B cell (primary cell): ENCODE data around the gene KBTBD12. TPM values are rescaled to one million over a fixed set of nuclear protein-coding genes. Genes with fewer than 3 reads are reported as not detected.

Source experiments
- ATAC-seq: fragments of 200-7000 bp; cut with Tn5 transposase; one replicate; pipeline ENCODE4 v1.10.0; 2021; ENCODE audit warnings: low read depth, mild to moderate bottlenecking, moderate number of reproducible peaks, moderate library complexity
- CTCF ChIA-PET: fragments of 350-600 bp; sonication (Branson Sonifier 250); formaldehyde crosslinking; loops from one replicate; lab custom pipeline; 2021; ENCODE audit warnings: antibody characterized with exemption, inconsistent platforms; lab: Charles Lee
- POLR2A ChIA-PET: fragments of 350-600 bp; sonication (Branson Sonifier 250); formaldehyde crosslinking; loops from one replicate; lab custom pipeline; 2021; ENCODE audit warnings: antibody characterized with exemption; lab: Charles Lee
- DNase-seq: peaks from one replicate; pipeline ENCODE4 v3.0.0; 2013
- H2AFZ ChIP-seq: 2 replicates; pipeline ENCODE4 v1.6.1; 2012; ENCODE audit warnings: mild to moderate bottlenecking, low read depth, low read length; ENCODE audit not compliant: insufficient read depth, poor library complexity, severe bottlenecking
- H3K27ac ChIP-seq, 2 donors: 1 replicate in 1 of 2; 2 replicates in 1 of 2; pipeline ENCODE4 v1.5.1; 2012 to 2013; ENCODE audit warnings: low read length in 2 of 2, mild to moderate bottlenecking in 2 of 2, moderate library complexity in 1 of 2
- H3K27me3 ChIP-seq, 4 experiments: fragments of 200-600 bp in 1 of 4; sonication (generic) in 1 of 4; replicated peaks in 1 of 4; 1 replicate in 2 of 4; 2 replicates in 2 of 4; pipeline versions ENCODE4 v1.6.1 to v1.7.0; 2013 to 2016; ENCODE audit warnings: low read length in 3 of 4, mild to moderate bottlenecking in 2 of 4, mixed read lengths in 1 of 4, moderate library complexity in 1 of 4; ENCODE audit not compliant: insufficient read depth in 4 of 4, control insufficient read depth in 3 of 4; ENCODE audit errors: control extremely low read depth in 1 of 4
- H3K36me3 ChIP-seq, 2 experiments: replicated peaks in 1 of 2; 1 replicate in 1 of 2; 2 replicates in 1 of 2; pipeline versions ENCODE4 v1.6.1 to v1.7.1; 2013; ENCODE audit warnings: low read length in 1 of 2; ENCODE audit not compliant: insufficient read depth in 2 of 2, control insufficient read depth in 1 of 2; ENCODE audit errors: control extremely low read depth in 1 of 2, extremely low read depth in 1 of 2
- H3K4me1 ChIP-seq, 2 donors: fragments of 200-600 bp in 1 of 2; sonication (generic) in 1 of 2; 1 replicate in 1 of 2; 2 replicates in 1 of 2; pipeline versions ENCODE4 v1.5.1 to v1.6.1; 2013 to 2017; ENCODE audit warnings: low read length in 2 of 2; ENCODE audit not compliant: control insufficient read depth in 2 of 2, insufficient read depth in 2 of 2
- H3K4me2 ChIP-seq: replicated peaks from 2 replicates; pipeline ENCODE3; 2012; ENCODE audit warnings: mild to moderate bottlenecking, low read depth, low read length; ENCODE audit not compliant: poor library complexity, severe bottlenecking
- H3K4me3 ChIP-seq, 5 experiments: fragments of 200-600 bp in 1 of 5; sonication (generic) in 1 of 5; 1 replicate in 3 of 5; 2 replicates in 2 of 5; pipeline versions ENCODE4 v1.5.1 to v1.7.0; 2011 to 2016; ENCODE audit warnings: low read length in 4 of 5, mild to moderate bottlenecking in 4 of 5, low read depth in 2 of 5, control low read depth in 1 of 5, moderate library complexity in 1 of 5; ENCODE audit not compliant: insufficient read depth in 1 of 5; ENCODE audit errors: control extremely low read depth in 1 of 5, extremely low read depth in 1 of 5
- H3K79me2 ChIP-seq: fragments of 200-600 bp; sonication (generic); one replicate; pipeline ENCODE4 v1.6.0; 2016; ENCODE audit warnings: low read length; ENCODE audit not compliant: control insufficient read depth, insufficient read depth
- H3K9ac ChIP-seq: fragments of 200-600 bp; sonication (generic); 2 replicates; pipeline ENCODE4 v1.6.1; 2017; ENCODE audit warnings: mild to moderate bottlenecking, low read length, moderate library complexity
- H3K9me3 ChIP-seq, 3 donors: one replicate each; pipeline versions ENCODE4 v1.6.1 to v1.7.1; 2013; ENCODE audit warnings: low read length in 2 of 3; ENCODE audit not compliant: control insufficient read depth in 2 of 3, insufficient read depth in 1 of 3; ENCODE audit errors: control extremely low read depth in 1 of 3
- H4K20me1 ChIP-seq: 2 replicates; pipeline ENCODE4 v1.6.0; 2012; ENCODE audit warnings: mild to moderate bottlenecking, low read length; ENCODE audit not compliant: insufficient read depth, control insufficient read depth, poor library complexity, severe bottlenecking
- H3K27ac Mint-ChIP-seq: one replicate; pipeline ENCODE4 v1.8.0; 2021; ENCODE audit warnings: mixed read lengths
- H3K27me3 Mint-ChIP-seq: one replicate; pipeline ENCODE4 v1.8.0; 2021; ENCODE audit warnings: mixed read lengths
- H3K4me1 Mint-ChIP-seq: one replicate; pipeline ENCODE4 v1.8.0; 2021; ENCODE audit warnings: mixed read lengths
- H3K4me3 Mint-ChIP-seq: one replicate; pipeline ENCODE4 v1.8.0; 2021; ENCODE audit warnings: mixed read lengths
- H3K9me3 Mint-ChIP-seq: one replicate; pipeline ENCODE4 v1.8.0; 2022; ENCODE audit warnings: mixed read lengths; ENCODE audit not compliant: insufficient read depth
- CTCF ChIP-seq: fragments of 200-600 bp; IDR thresholded peaks from one replicate; pipeline ENCODE4 v1.8.0; 2022; ENCODE audit warnings: antibody characterized with exemption, mild to moderate bottlenecking
- EZH2 ChIP-seq: IDR thresholded peaks from 2 replicates; pipeline ENCODE4 v1.6.1; 2012; ENCODE audit warnings: borderline replicate concordance, low read depth, mild to moderate bottlenecking, moderate library complexity, low read length; ENCODE audit not compliant: insufficient read depth, poor library complexity, severe bottlenecking
- WGBS: methylation state at CpG from one replicate; pipeline ENCODE4 v1.1.5; 2013; ENCODE audit warnings: missing lambda C conversion rate; ENCODE audit not compliant: insufficient coverage; 5-methylcytosine and 5-hydroxymethylcytosine counted together
- intact Hi-C: fragments of 100-400 bp; cut with micrococcal nuclease; formaldehyde crosslinking; loops from one replicate; pipeline ENCODE4 v1.10.0; 2022
- polyA plus RNA-seq: library from polyadenylated mRNA; depleted of rRNA; stranded (reverse); fragments of >200 nt; gene quantifications from 2 replicates; pipeline ENCODE4 v1.2.3, GENCODE V29; 2012
- small RNA-seq: library from RNA; depleted of rRNA; stranded (forward); fragments of <200 nt; gene quantifications from one replicate; pipeline ENCODE3, GENCODE V24; 2012; ENCODE audit warnings: low replicate concordance, low read depth; ENCODE audit not compliant: insufficient read length
- total RNA-seq, 2 donors: library from RNA; stranded (reverse); fragments of 120-200 nt in 1 of 2; gene quantifications; 1 replicate in 1 of 2; 2 replicates in 1 of 2; pipeline versions ENCODE4 v1.2.3 to v1.2.4, GENCODE V29; 2013 to 2022

Gene KBTBD12
- total and polyA plus RNA-seq, 2 donors (not counting 1 experiment from before 2014, with no cell fraction given): 0.22 TPM; not detected in 1

GRCh38 chr3:128036119-128036518, 121.1 kb downstream of the KBTBD12 start:
- no CpG with 5 or more reads among the region's 1 CpG for WGBS
- Mint-ChIP-seq H3K27me3 (peaks cover 16% of the 10 kb centered on the region), H3K4me3 (no peak overlapping the region), H3K27ac (no peak overlapping the region), H3K4me1 (no peaks in the 10 kb centered on the region), H3K9me3 (no peaks in the 10 kb centered on the region)
- H3K36me3 ChIP-seq: no peaks in the 10 kb centered on the region
- POLR2A ChIA-PET: no interaction called here
- CTCF ChIA-PET: no interaction called here
- no peaks in the 10 kb centered on the region for H4K20me1 ChIP-seq
- H3K4me1 ChIP-seq: no peaks in the 10 kb centered on the region
- no peak overlapping the region for H3K4me2 ChIP-seq
- H3K9me3 ChIP-seq: no peaks in the 10 kb centered on the region
- peaks cover 0 to 10% (median 3%) of the 10 kb centered on the region in 4 experiments for H3K27me3 ChIP-seq
- intact Hi-C loops: no loop called here
- H3K9ac ChIP-seq: no peak overlapping the region
- H2AFZ ChIP-seq: no peak overlapping the region
- no peak overlapping the region for H3K4me3 ChIP-seq
- no peak overlapping the region for H3K27ac ChIP-seq
- DNase-seq: no peak
- no peaks in the 10 kb centered on the region for H3K79me2 ChIP-seq
- ATAC-seq: no peak
- TF ChIP-seq CTCF (no peak), EZH2 (no peak)

Small RNA genes lying within 50 kb of the gene (small RNA-seq; reads per million reads assigned to genes)
- gene RNA5SP139: not detected

Other genes starting within 250 kb of the KBTBD12 start
- gene ABTB1, start 242.3 kb upstream of the KBTBD12 start, total RNA-seq: 132 and 141 TPM in 2 replicates
- gene ABTB1, start 242.3 kb upstream of the KBTBD12 start, polyA plus RNA-seq: 259 and 271 TPM in 2 replicates
- gene MGLL, start 92.7 kb upstream of the KBTBD12 start, total RNA-seq: 5.5 and 6.9 TPM in 2 replicates
- 1.4 and 1.7 TPM in 2 replicates for gene MGLL, start 92.7 kb upstream of the KBTBD12 start, polyA plus RNA-seq
- gene SEC61A1, start 137.2 kb downstream of the KBTBD12 start, total RNA-seq: 68.9 and 79.4 TPM in 2 replicates
- 48.4 and 59.7 TPM in 2 replicates for gene SEC61A1, start 137.2 kb downstream of the KBTBD12 start, polyA plus RNA-seq
- gene RUVBL1, start 208.6 kb downstream of the KBTBD12 start, total RNA-seq: 19.9 and 20.4 TPM in 2 replicates
- 17.6 and 20.5 TPM in 2 replicates for gene RUVBL1, start 208.6 kb downstream of the KBTBD12 start, polyA plus RNA-seq
- gene EEFSEC, start 238.2 kb downstream of the KBTBD12 start, total RNA-seq: 17.2 and 17.9 TPM in 2 replicates
- gene EEFSEC, start 238.2 kb downstream of the KBTBD12 start, polyA plus RNA-seq: 12.6 and 18.4 TPM in 2 replicates